ENCODE results near the gene PROC. TPM values are rescaled to one million over a fixed set of nuclear protein-coding genes. Genes with fewer than 3 reads are reported as not detected.

PROC gene
- total and polyA plus RNA-seq, 12 donors = 0.10 to 0.16 TPM; not detected in 10

DNA sequence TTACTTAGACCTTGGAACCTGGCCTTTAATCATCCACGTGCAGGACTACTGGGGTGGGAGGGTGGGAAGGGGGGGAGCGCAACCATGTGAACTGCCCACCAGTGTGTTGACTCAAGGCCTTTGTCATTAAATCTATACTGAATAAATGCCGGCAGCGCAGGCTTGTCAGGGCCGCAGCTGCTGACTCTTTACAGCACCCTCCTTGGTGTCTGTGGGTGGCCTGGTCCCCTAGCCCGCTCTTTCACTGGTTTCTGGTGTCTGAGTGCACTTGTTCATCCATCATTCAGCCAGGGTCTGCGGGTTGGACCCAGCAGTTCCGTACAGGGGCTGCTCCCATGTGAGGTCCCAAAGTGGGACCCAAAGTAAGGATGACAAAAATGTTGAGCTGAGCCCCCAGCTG is 42.0 kb upstream of the PROC start:
- DNase-seq = no peak
- 87 to 92% (median 88%) methylated on average over 8 of the region's 8 CpGs for WGBS, 4 donors
- Histone ChIP-seq H3K36me3 (replicated peaks in 1 of 2) (no peaks in the 10 kb centered on the region), H3K4me1 (replicated peaks in 1 of 2) (peaks cover 0 to 13% of the 10 kb centered on the region in 2 donors), H3K27ac (no peak overlapping the region), H3K4me3 (no peak overlapping the region), H3K9me3 (replicated peaks in 1 of 3) (no peaks in the 10 kb centered on the region), H3K27me3 (no peaks in the 10 kb centered on the region)
- TF ChIP-seq POLR2A (IDR thresholded peaks at IDR 0.05) = no peak
- TF ChIP-seq, protein P1, sequence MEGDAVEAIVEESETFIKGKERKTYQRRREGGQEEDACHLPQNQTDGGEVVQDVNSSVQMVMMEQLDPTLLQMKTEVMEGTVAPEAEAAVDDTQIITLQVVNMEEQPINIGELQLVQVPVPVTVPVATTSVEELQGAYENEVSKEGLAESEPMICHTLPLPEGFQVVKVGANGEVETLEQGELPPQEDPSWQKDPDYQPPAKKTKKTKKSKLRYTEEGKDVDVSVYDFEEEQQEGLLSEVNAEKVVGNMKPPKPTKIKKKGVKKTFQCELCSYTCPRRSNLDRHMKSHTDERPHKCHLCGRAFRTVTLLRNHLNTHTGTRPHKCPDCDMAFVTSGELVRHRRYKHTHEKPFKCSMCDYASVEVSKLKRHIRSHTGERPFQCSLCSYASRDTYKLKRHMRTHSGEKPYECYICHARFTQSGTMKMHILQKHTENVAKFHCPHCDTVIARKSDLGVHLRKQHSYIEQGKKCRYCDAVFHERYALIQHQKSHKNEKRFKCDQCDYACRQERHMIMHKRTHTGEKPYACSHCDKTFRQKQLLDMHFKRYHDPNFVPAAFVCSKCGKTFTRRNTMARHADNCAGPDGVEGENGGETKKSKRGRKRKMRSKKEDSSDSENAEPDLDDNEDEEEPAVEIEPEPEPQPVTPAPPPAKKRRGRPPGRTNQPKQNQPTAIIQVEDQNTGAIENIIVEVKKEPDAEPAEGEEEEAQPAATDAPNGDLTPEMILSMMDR (IDR thresholded peaks at IDR 0.05) = no peak
- intact Hi-C loops (cut with DNase I) = no loop called here

DNA sequence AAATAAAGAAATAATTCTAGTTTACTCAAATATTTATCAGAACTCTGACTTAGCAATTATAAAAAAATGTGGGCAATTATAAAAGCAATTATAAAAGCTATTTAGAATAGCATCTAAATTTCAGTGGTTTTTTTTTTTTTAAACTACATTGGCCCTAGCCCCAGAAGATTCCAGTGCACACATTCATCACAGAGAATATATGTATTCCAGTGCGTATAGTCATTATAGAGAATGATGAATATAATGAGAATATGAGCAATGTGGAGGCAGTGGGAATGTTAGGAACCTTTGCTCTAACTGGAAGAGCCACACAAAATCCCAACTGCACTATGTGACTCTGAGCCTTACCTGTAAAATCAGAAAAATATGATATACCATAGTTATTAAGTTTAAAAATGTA is 41.0 kb upstream of the PROC start:
- no peak for DNase-seq
- intact Hi-C loops (cut with DNase I) = no loop called here
- Histone ChIP-seq H3K27me3 (no peaks in the 10 kb centered on the region), H3K4me1 (replicated peaks in 1 of 2) (peaks cover 0 to 17% of the 10 kb centered on the region in 2 donors), H3K27ac (no peak overlapping the region), H3K9me3 (replicated peaks in 1 of 3) (no peaks in the 10 kb centered on the region), H3K4me3 (no peak overlapping the region), H3K36me3 (replicated peaks in 1 of 2) (no peaks in the 10 kb centered on the region)
- TF ChIP-seq POLR2A (IDR thresholded peaks at IDR 0.05) = no peak
- TF ChIP-seq, protein P1 (IDR thresholded peaks at IDR 0.05) = no peak
- 84 to 92% (median 89%) methylated on average over 1 of the region's 1 CpG for WGBS, 4 donors

DNA sequence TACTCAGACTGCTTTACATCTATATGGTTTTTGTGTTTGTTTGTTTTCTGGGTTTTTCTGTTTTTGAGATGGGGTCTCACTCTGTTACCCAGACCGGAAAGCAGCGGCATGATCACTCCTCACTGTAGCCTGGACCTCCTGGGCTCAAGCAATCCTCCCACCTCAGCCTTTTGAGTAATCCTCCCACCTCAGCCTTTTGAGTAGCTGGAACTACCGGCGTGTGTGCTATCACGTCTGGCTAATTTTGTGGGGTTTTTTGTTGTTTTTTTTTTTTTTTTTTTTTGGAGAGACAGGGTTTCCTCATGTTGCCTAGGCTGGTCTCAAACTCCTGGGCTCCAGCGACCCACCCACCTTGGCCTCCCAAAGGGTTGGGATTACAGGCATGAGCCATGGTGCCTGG is 39.5 kb upstream of the PROC start:
- Histone ChIP-seq H3K9me3 (replicated peaks in 1 of 3) (no peaks in the 10 kb centered on the region), H3K4me3 (no peak overlapping the region), H3K36me3 (replicated peaks in 1 of 2) (no peaks in the 10 kb centered on the region), H3K27me3 (no peaks in the 10 kb centered on the region), H3K4me1 (replicated peaks in 1 of 2) (peaks cover 0 to 17% of the 10 kb centered on the region in 2 donors), H3K27ac (no peak overlapping the region)
- no peak for DNase-seq
- TF ChIP-seq, protein P1 (IDR thresholded peaks at IDR 0.05) = no peak
- TF ChIP-seq POLR2A (IDR thresholded peaks at IDR 0.05) = no peak
- intact Hi-C loops (cut with DNase I) = no loop called here
- whole genome bisulfite sequencing, 4 donors = 85 to 96% (median 92%) methylated on average over 6 of the region's 6 CpGs

DNA sequence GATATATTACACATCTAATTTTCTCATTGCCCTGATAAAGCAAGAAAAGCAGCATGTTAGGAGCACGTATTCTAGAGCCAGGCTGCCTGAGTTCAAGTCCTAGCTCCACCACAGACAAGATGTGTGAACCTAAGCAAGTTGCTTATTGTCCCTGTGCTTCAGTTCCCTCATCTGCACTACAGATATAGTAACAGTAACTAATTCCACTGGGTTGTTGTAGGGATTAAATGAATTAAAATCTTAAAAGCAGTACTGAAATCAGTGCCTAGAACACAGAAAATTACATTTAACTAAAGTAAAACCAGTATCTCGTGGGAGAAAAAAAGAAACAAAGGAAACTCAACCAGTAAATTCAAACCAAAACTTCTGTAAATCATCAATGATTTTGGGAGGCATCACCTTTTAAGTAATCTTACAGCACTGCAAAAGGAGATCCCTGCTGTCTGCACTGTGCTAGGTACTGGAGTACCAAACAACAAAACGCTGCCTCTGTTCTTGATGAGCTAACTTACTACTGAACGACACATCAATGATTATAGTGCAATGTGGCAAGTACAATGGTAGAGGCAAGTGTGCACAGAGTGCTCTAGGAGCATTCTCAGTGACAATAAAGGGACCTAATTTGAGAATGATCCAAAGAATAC is 38.4 kb upstream of the PROC start:
- intact Hi-C loops (cut with DNase I) = no loop called here

More for the DNA sequence above, 38.4 kb upstream of the PROC start:
- H3K27me3 ChIP-seq = no peaks in the 10 kb centered on the region
- H3K4me1 ChIP-seq (replicated peaks in 1 of 2) = peaks cover 0 to 23% of the 10 kb centered on the region in 2 donors
- no peaks in the 10 kb centered on the region for H3K36me3 ChIP-seq (replicated peaks in 1 of 2)
- H3K4me3 ChIP-seq = no peak overlapping the region
- TF ChIP-seq, protein P1 (IDR thresholded peaks at IDR 0.05) = no peak
- no peaks in the 10 kb centered on the region for H3K9me3 ChIP-seq (replicated peaks in 1 of 3)
- no peak overlapping the region for H3K27ac ChIP-seq
- no peak for DNase-seq
- 68 to 90% (median 86%) methylated on average over 4 of the region's 4 CpGs for WGBS, 4 donors

All from adrenal gland (tissue), 12 donors.